Upper lobe of left lung (tissue), 4 donors: ENCODE measurements around the gene ARRB1.

Experiments
- CTCF ChIP-seq, 6 experiments: fragments of 450-650 bp in 4 of 6; fragments of 200-600 bp in 2 of 6; sonication (generic) in 2 of 6; IDR thresholded peaks; one replicate each; pipeline ENCODE4 v1.5.1; 2016 to 2019; ENCODE audit warnings: antibody characterized with exemption in 6 of 6
- POLR2A ChIP-seq, 4 donors: fragments of 450-650 bp; IDR thresholded peaks; one replicate each; pipeline ENCODE4 v1.5.1; 2016 to 2017; ENCODE audit warnings: antibody characterized with exemption in 4 of 4, mild to moderate bottlenecking in 2 of 4
- POLR2AphosphoS5 ChIP-seq, 2 donors: sonication (generic); formaldehyde crosslinking; IDR thresholded peaks; one replicate each; pipeline ENCODE4 v1.5.1; 2017; ENCODE audit warnings: antibody characterized with exemption in 2 of 2

- TF ChIP-seq POLR2A (IDR thresholded peaks at IDR 0.05) (no peak), POLR2AphosphoS5 (IDR thresholded peaks at IDR 0.05) (no peak), CTCF (IDR thresholded peaks at IDR 0.05) (no peak)
Observed at GRCh38 chr11:75281469-75282095, 69.9 kb downstream of the ARRB1 start.
